GM12801 (cell line): ENCODE measurements around the gene ANKFN1.

Experiments
- CTCF ChIP-seq: IDR thresholded peaks from one replicate; pipeline ENCODE4 v1.5.1; 2011; ENCODE audit warnings: control low read depth; ENCODE audit not compliant: insufficient read length; ENCODE audit errors: extremely low read depth

The ANKFN1 gene

GRCh38 chr17:56448371-56448770 is 295.1 kb downstream of the ANKFN1 start:
- TF ChIP-seq CTCF: no peak

- no peak for TF ChIP-seq CTCF
Observed at GRCh38 chr17:56449176-56449575, 295.9 kb downstream of the ANKFN1 start.

DNA sequence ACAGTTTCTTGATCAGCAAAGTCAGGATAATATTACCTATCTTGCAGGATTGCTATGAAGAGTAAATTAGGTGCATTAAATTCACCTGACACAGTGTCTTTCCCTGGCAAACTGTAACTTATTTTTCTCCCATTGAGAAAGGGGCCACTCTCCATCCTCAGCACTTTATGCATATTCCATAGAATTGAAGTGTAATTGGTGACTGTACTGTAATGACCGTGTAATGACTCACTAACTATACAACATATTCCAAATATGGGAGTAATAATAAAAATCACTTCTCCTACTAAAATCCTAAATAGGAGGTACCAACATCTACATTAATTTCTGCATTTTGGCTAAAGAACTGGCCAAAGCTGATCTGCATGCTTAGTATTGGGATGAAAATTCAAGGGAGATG is 298.4 kb downstream of the ANKFN1 start:
- no peak for TF ChIP-seq CTCF

GRCh38 chr17:56452461-56452860 is 299.2 kb downstream of the ANKFN1 start:
- no peak for TF ChIP-seq CTCF

GRCh38 chr17:56457501-56457900 is 304.2 kb downstream of the ANKFN1 start:
- no peak for TF ChIP-seq CTCF

DNA sequence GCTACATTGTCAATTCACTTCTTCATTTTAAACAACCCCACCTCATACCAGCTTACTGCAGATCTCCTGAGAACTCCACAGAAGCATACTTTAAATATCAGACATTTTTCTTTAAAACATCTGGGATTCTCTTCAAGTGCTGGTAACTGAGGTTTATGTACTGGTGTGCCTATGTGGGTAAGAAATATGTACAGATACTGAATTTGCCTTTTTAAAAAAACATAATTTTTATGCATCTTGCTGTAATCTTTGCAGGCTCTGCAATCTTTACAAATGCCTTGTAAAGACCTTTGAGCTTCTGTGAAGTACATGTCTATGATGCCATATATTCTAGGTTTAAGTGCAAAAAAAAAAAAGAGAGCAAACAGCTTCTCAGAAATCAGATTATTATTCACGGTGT is 312.6 kb downstream of the ANKFN1 start:
- TF ChIP-seq CTCF: no peak

- TF ChIP-seq CTCF: no peak
Observed at GRCh38 chr17:56468840-56469239, 315.6 kb downstream of the ANKFN1 start.

GRCh38 chr17:56471696-56472095 is 318.4 kb downstream of the ANKFN1 start:
- no peak for TF ChIP-seq CTCF
